HepG2 (cell line): ENCODE results near the gene CCDC167. TPM values are rescaled to one million over a fixed set of nuclear protein-coding genes. Genes with fewer than 3 reads are reported as not detected.

Experiments
- ADNP ChIP-seq: sonication (generic); formaldehyde crosslinking; IDR thresholded peaks from 2 replicates; pipeline ENCODE4 v1.4.0; 2020; ENCODE audit warnings: missing genetic modification reagents
- CBX2 ChIP-seq, 2 experiments: fragments of 200-600 bp in 1 of 2; sonication (generic); formaldehyde crosslinking in 1 of 2; IDR thresholded peaks; 2 replicates each; pipeline versions ENCODE4 v1.7.0 to v1.8.1; 2018 to 2022; ENCODE audit warnings: low read depth in 2 of 2, low read length in 1 of 2, mild to moderate bottlenecking in 1 of 2, missing genetic modification reagents in 1 of 2
- CCDC6 ChIP-seq: sonication (generic); formaldehyde crosslinking; IDR thresholded peaks from 2 replicates; pipeline ENCODE4 v1.8.1; 2022; ENCODE audit warnings: mild to moderate bottlenecking, missing genetic modification reagents, moderate library complexity
- GATAD2A ChIP-seq: IDR thresholded peaks from 2 replicates; pipeline ENCODE4 v1.6.1; 2016
- MAFK ChIP-seq, 2 experiments: IDR thresholded peaks in 1 of 2; conservative IDR thresholded peaks in 1 of 2; 2 replicates each; pipeline ENCODE4 v1.6.1; 2011; ENCODE audit warnings: improper control_type of control experiment in 2 of 2, low read length in 2 of 2
- MEIS2 ChIP-seq: sonication (generic); formaldehyde crosslinking; IDR thresholded peaks from 2 replicates; pipeline ENCODE4 v1.9.0; 2021; ENCODE audit warnings: mild to moderate bottlenecking, missing genetic modification reagents
- SOX6 ChIP-seq, 2 experiments: fragments of 450-650 bp in 1 of 2; sonication (generic) in 1 of 2; formaldehyde crosslinking in 1 of 2; IDR thresholded peaks; 2 replicates each; pipeline versions ENCODE4 v1.4.0 to v1.6.1; 2017 to 2020; ENCODE audit warnings: antibody characterized with exemption in 1 of 2, mild to moderate bottlenecking in 1 of 2, missing genetic modification reagents in 1 of 2
- SRY ChIP-seq: sonication (generic); formaldehyde crosslinking; IDR thresholded peaks from 2 replicates; pipeline ENCODE4 v1.8.0; 2022; ENCODE audit warnings: mild to moderate bottlenecking, missing genetic modification reagents
- ZFP36L2 ChIP-seq: sonication (generic); formaldehyde crosslinking; IDR thresholded peaks from 2 replicates; pipeline ENCODE4 v1.4.0; 2020; ENCODE audit warnings: missing genetic modification reagents
- ZFP41 ChIP-seq: sonication (generic); formaldehyde crosslinking; IDR thresholded peaks from 2 replicates; pipeline ENCODE4 v1.4.0; 2020; ENCODE audit warnings: mild to moderate bottlenecking, missing genetic modification reagents, borderline replicate concordance
- ZNF414 ChIP-seq: sonication (generic); formaldehyde crosslinking; IDR thresholded peaks from 2 replicates; pipeline ENCODE4 v1.5.0; 2020; ENCODE audit warnings: missing genetic modification reagents
- ZNF558 ChIP-seq: sonication (generic); formaldehyde crosslinking; IDR thresholded peaks from 2 replicates; pipeline ENCODE4 v1.9.0; 2022; ENCODE audit warnings: mild to moderate bottlenecking, missing genetic modification reagents, borderline replicate concordance
- ZNF563 ChIP-seq: sonication (generic); formaldehyde crosslinking; IDR thresholded peaks from 2 replicates; pipeline ENCODE4 v1.8.0; 2022; ENCODE audit warnings: mild to moderate bottlenecking, moderate library complexity, missing genetic modification reagents
- ZNF850 ChIP-seq: sonication (generic); formaldehyde crosslinking; conservative IDR thresholded peaks from 2 replicates; pipeline ENCODE4 v1.9.0; 2021; ENCODE audit warnings: mild to moderate bottlenecking, missing genetic modification reagents
- polyA plus RNA-seq, 8 experiments: library from polyadenylated mRNA; depleted of rRNA in 3 of 8; stranded (reverse) in 7 of 8; unstranded in 1 of 8; fragments of >200 nt; fragmentation: Illumina TruSeq in 4 of 8; extraction: Trizol in 4 of 8; gene quantifications; 2 replicates each; pipeline versions ENCODE4 v1.2.1 to v1.2.3, GENCODE V29; 2011 to 2016; ENCODE audit warnings: low read depth in 4 of 8, missing spikeins in 1 of 8, mixed read lengths in 1 of 8; ENCODE audit not compliant: insufficient read depth in 1 of 8
- total RNA-seq, 5 experiments: library from RNA; depleted of rRNA; stranded (reverse); fragments of >200 nt; fragmentation: Illumina TruSeq; extraction: Trizol; gene quantifications; 2 replicates each; pipeline ENCODE4 v1.2.3, GENCODE V29; 2016; ENCODE audit warnings: low read depth in 1 of 5
- TF ChIP-seq, protein P1 (sequence below): sonication (generic); formaldehyde crosslinking; IDR thresholded peaks from 2 replicates; pipeline ENCODE4 v1.4.0; 2020; ENCODE audit warnings: missing genetic modification reagents
- TF ChIP-seq, protein P2 (sequence below): fragments of 450-650 bp; IDR thresholded peaks from 2 replicates; pipeline ENCODE4 v1.6.1; 2017; ENCODE audit warnings: mild to moderate bottlenecking
- TF ChIP-seq, protein P3 (sequence below): IDR thresholded peaks from 2 replicates; pipeline ENCODE4 v1.6.1; 2012; ENCODE audit warnings: low read depth, low read length, improper control_type of control experiment
- TF ChIP-seq, protein P4 (sequence below): sonication (generic); formaldehyde crosslinking; IDR thresholded peaks from 2 replicates; pipeline ENCODE4 v1.4.0; 2020; ENCODE audit warnings: missing genetic modification reagents
- TF ChIP-seq, protein P5 (sequence below): IDR thresholded peaks from 2 replicates; pipeline ENCODE4 v1.6.1; 2016; ENCODE audit warnings: mild to moderate bottlenecking, missing biosample characterization, missing genetic modification reagents
- TF ChIP-seq, protein P6 (sequence below): sonication (generic); formaldehyde crosslinking; IDR thresholded peaks from 2 replicates; pipeline ENCODE4 v1.8.0; 2022; ENCODE audit warnings: mild to moderate bottlenecking, missing genetic modification reagents

Gene CCDC167
- total and polyA plus RNA-seq, 2 of the 13 experiments (the other 11 are each of a cell fraction or from before 2014, with no cell fraction given), result 48.4 to 66.8 TPM

DNA sequence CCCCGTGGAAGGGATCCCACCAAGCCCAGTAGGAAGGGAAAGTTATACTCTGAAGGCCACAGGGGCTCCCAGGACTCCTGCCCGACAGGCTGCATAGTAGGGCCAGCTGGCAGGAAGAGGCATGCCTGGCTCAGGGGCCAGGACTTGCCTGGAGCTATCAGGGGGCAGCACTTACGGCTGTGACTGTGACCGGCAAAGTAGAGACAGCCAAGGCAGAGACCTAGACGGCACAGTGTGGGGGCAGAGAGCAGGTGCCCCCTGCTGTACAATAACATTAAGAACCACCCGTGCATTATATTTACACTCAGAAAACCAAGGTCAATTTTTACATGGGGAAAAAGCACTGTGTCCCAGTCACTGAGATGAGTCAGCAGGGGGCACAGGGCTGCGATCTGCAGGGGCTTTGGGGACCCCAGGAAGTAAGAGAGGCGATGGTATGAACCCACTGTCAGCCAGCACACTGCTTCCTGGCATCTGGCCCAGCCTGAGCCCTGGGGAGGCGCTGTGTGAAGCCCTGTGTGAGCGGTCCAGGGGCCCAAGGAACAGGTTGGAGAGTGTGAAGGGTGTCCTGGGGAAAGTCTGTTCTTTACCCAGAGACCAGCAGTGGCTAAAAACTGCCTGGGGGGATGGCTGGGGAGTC is 9.9 kb downstream of the CCDC167 start (continued):
- TF ChIP-seq, protein P1, sequence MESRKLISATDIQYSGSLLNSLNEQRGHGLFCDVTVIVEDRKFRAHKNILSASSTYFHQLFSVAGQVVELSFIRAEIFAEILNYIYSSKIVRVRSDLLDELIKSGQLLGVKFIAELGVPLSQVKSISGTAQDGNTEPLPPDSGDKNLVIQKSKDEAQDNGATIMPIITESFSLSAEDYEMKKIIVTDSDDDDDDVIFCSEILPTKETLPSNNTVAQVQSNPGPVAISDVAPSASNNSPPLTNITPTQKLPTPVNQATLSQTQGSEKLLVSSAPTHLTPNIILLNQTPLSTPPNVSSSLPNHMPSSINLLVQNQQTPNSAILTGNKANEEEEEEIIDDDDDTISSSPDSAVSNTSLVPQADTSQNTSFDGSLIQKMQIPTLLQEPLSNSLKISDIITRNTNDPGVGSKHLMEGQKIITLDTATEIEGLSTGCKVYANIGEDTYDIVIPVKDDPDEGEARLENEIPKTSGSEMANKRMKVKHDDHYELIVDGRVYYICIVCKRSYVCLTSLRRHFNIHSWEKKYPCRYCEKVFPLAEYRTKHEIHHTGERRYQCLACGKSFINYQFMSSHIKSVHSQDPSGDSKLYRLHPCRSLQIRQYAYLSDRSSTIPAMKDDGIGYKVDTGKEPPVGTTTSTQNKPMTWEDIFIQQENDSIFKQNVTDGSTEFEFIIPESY (CRISPR knock-in tag), result 0 out of 2 replicates have a peak, but pooled peaks have one; percentile 19
- TF ChIP-seq, protein P2, sequence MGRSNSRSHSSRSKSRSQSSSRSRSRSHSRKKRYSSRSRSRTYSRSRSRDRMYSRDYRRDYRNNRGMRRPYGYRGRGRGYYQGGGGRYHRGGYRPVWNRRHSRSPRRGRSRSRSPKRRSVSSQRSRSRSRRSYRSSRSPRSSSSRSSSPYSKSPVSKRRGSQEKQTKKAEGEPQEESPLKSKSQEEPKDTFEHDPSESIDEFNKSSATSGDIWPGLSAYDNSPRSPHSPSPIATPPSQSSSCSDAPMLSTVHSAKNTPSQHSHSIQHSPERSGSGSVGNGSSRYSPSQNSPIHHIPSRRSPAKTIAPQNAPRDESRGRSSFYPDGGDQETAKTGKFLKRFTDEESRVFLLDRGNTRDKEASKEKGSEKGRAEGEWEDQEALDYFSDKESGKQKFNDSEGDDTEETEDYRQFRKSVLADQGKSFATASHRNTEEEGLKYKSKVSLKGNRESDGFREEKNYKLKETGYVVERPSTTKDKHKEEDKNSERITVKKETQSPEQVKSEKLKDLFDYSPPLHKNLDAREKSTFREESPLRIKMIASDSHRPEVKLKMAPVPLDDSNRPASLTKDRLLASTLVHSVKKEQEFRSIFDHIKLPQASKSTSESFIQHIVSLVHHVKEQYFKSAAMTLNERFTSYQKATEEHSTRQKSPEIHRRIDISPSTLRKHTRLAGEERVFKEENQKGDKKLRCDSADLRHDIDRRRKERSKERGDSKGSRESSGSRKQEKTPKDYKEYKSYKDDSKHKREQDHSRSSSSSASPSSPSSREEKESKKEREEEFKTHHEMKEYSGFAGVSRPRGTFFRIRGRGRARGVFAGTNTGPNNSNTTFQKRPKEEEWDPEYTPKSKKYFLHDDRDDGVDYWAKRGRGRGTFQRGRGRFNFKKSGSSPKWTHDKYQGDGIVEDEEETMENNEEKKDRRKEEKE, result no peak
- no peak for TF ChIP-seq SOX6 (IDR thresholded peaks at IDR 0.05)
- TF ChIP-seq SOX6 (CRISPR knock-in tag; IDR thresholded peaks at IDR 0.05), result no peak
- no peak for TF ChIP-seq ZFP36L2 (CRISPR knock-in tag)
- TF ChIP-seq ZNF558 (CRISPR knock-in tag), result no peak
- TF ChIP-seq, protein P3, sequence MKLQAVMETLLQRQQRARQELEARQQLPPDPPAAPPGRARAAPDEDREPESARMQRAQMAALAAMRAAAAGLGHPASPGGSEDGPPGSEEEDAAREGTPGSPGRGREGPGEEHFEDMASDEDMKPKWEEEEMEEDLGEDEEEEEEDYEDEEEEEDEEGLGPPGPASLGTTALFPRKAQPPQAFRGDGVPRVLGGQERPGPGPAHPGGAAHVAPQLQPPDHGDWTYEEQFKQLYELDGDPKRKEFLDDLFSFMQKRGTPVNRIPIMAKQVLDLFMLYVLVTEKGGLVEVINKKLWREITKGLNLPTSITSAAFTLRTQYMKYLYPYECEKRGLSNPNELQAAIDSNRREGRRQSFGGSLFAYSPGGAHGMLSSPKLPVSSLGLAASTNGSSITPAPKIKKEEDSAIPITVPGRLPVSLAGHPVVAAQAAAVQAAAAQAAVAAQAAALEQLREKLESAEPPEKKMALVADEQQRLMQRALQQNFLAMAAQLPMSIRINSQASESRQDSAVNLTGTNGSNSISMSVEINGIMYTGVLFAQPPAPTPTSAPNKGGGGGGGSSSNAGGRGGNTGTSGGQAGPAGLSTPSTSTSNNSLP, result 0 out of 2 replicates have a peak, but pooled peaks have one; percentile 18
- no peak for TF ChIP-seq CCDC6 (CRISPR knock-in tag)
- no peak for TF ChIP-seq ZNF414 (CRISPR knock-in tag)
- TF ChIP-seq, protein P4, sequence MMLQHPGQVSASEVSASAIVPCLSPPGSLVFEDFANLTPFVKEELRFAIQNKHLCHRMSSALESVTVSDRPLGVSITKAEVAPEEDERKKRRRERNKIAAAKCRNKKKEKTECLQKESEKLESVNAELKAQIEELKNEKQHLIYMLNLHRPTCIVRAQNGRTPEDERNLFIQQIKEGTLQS, result no peak
- no peak for TF ChIP-seq CBX2 (IDR thresholded peaks at IDR 0.05; ENCODE audit: low read depth, low read length)
- TF ChIP-seq CBX2 (CRISPR knock-in tag; IDR thresholded peaks at IDR 0.05; ENCODE audit: low read depth), result no peak
- no peak for TF ChIP-seq MEIS2 (CRISPR knock-in tag)
- no peak for TF ChIP-seq SRY
- TF ChIP-seq ZNF850 (CRISPR knock-in tag), result no peak
- no peak for TF ChIP-seq ZFP41 (CRISPR knock-in tag)
- TF ChIP-seq, protein P5, sequence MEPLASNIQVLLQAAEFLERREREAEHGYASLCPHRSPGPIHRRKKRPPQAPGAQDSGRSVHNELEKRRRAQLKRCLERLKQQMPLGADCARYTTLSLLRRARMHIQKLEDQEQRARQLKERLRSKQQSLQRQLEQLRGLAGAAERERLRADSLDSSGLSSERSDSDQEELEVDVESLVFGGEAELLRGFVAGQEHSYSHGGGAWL, result no peak
- no peak for TF ChIP-seq ADNP (CRISPR knock-in tag)
- peak; percentile 10; the same call in 1 of the 2 replicates for TF ChIP-seq GATAD2A (CRISPR knock-in tag)
- TF ChIP-seq ZNF563 (CRISPR knock-in tag), result no peak
- TF ChIP-seq MAFK (conservative IDR thresholded peaks at IDR 0.05 in 1 of 2, IDR thresholded peaks at IDR 0.05 in 1 of 2; ENCODE audit: low read length in 2 of 2), result no peak
- TF ChIP-seq, protein P6, sequence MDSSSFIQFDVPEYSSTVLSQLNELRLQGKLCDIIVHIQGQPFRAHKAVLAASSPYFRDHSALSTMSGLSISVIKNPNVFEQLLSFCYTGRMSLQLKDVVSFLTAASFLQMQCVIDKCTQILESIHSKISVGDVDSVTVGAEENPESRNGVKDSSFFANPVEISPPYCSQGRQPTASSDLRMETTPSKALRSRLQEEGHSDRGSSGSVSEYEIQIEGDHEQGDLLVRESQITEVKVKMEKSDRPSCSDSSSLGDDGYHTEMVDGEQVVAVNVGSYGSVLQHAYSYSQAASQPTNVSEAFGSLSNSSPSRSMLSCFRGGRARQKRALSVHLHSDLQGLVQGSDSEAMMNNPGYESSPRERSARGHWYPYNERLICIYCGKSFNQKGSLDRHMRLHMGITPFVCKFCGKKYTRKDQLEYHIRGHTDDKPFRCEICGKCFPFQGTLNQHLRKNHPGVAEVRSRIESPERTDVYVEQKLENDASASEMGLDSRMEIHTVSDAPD (CRISPR knock-in tag), result no peak
